SIG-M5 (cell line): ENCODE data around the gene SNED1.

ENCODE experiments used
- DNase-seq: peaks from one replicate; lab custom pipeline; 2025; lab: John Stamatoyannopoulos, UW

Gene SNED1

DNA sequence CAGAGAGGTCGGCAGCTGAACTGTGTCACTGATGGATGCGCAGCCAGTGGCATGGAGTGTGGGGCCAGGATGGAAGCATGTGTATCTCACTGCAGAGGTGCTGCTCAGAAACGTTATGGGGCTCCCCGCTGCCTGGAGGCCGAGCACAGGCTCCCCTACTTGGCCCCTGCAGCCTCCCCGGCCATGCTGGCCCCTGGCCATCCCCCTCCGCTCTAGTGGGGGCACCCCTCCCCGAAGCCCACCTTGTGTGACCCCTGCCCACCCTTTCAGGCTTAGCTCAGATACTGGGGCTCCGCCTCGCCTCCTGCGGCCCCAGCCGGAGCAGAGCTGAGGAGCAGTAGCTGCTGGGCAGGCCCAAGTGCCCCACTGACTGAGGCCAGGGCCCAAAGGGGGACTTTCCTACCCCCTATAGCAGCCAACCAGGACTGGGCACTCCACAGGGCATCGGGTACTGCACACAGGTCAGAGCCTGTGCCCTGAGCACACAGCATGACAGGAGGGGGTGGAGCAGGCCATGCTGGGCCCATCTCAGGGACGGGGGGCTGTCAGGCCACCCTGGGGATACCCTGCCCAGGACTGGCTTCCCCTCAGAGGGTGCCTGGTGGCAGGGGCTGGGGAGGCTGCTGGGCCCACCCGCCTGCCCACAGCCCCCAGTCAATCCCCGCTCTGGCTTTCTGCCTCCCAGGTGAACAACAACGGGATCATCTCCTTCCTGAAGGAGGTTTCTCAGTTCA lies 31.3 kb downstream of the SNED1 start:
- DNase-seq, result no peak

DNA sequence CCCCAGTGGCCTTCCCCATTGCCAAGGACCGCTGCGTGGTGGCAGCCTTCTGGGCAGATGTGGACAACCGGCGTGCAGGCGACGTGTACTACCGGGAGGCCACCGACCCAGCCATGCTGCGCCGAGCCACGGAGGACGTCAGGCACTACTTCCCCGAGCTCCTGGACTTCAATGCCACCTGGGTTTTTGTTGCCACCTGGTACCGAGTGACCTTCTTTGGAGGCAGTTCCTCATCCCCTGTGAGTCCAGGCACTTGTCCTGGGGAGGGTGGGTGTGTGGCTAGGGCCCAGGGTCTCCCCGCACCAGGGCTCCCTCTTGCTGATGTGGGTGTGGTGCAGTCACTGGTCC lies 31.9 kb downstream of the SNED1 start:
- DNase-seq, result no peak

DNA sequence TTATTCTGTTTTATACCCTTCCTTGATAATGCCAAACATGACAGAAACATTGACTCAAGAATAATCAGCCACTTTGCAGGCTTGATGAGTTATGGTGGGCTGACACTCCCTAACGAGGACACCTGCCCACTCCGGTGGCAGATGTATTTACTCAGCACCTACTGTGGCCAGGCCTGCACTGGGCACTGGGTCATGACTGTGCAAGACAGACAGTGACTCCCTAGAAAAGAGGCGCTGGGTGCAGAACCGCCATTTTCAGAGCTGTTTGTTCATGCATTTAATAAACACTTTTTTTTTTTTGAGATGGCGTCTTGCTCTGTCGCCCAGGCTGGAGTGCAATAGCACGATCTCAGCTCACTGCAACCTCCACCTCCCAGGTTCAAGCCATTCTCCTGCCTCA lies 32.5 kb downstream of the SNED1 start:
- DNase-seq, result no peak

DNA sequence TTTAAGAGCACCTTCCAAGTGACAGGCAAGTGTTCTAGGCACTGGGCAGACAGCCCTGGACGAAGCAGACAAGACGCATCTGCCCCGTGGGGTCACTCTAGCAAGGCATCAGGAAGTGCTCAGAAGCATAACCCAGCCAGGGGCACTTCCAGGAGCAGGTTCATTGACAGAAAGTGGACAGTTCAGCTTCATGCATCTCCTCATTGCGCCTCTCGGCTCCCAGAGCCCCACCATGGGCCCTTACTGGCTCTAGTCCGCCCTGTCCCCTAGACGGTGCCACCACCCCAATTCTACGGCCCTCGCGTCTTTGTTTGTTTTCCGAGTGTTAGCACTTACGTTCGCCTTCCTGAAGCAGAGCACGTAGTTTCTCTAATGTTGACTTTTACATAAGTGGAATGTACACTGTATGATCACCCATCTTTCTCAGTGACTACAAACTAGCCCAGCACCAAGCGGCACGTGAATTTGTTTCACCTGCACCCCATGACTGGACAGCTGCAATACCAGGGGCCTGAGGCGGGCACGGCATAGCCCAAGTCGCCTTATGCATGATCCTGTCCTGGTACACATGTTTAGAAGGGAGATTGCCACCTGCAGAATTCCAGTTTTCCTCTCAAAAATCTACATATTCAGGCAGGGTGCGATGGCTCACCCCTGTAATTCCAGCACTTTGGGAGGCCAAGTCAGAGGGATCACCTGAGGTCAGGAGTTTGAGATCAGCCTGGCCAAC lies 33.2 kb downstream of the SNED1 start:
- no peak for DNase-seq

DNA sequence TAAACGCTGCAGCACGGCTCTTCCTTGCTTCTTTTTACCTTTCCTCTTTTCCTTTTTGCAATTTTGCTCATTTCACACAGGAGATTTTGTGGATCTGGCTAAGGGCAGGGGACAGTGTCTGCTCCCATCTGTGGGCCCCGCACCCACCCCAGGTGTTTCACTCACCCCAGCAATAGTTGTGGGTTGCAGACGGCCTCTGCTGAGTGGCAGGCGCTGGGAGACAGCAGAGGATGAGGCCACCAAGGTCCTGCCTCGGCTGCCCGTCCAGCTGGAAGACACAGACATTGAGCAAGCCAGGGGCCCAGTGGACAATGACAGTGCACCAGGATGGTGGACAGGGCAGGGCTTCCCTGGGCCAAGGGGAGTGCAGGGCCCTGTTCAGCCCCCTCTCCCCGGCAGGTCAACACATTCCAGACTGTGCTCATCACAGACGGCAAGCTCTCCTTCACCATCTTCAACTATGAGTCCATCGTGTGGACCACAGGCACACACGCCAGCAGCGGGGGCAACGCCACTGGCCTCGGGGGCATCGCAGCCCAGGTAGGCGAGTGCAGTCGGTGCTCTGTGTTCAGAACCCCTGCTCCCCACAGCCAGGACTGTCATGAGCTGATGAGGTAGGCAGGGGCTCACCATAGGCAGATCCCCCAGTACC lies 35.0 kb downstream of the SNED1 start:
- no peak for DNase-seq

DNA sequence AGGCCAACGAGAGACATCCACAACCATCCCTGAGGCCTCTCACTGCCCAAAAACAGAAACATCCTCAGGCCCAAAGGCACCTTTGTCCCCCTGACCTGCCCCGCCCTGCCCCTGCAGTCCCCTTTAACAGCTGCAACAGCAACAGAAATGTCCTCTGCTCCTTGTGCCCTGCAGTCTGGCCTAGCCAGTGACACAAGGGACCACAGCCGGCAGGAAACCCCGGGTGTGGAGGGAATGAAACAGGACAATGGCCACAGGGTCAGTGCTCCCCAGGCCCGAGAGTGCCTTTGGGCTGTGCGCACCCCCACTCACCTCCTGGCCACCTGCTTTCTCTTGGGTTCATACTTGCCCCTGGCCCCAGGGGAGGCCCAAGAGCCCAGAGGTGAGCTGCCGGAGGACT lies 35.6 kb downstream of the SNED1 start:
- DNase-seq, result no peak

DNA sequence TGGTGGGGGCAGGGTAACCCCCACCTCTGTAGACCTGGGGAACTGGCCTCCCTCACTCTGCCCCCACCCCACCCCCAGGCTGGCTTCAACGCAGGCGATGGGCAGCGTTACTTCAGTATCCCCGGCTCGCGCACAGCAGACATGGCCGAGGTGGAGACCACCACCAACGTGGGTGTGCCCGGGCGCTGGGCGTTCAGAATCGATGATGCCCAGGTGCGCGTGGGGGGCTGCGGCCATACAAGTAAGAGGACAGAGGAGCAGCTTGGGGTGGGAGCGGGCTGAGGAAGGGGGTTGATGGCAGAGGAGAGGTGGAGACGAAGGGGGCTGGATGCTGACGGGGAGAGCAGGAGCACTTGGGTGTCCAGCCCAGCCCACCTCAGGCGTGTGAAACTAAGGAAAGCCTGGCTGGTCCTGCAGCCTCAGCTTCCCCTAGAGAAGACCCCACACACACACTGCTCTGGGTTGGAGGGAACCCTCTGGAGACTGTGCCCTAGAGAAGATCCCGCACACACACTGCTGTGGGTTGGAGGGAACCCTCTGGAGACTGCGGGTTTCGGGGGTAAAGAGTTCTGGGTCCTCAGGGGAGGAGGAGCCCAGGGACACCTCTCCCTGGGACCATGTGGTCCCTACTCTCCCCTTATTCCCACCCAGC lies 36.2 kb downstream of the SNED1 start:
- DNase-seq, result no peak

DNA sequence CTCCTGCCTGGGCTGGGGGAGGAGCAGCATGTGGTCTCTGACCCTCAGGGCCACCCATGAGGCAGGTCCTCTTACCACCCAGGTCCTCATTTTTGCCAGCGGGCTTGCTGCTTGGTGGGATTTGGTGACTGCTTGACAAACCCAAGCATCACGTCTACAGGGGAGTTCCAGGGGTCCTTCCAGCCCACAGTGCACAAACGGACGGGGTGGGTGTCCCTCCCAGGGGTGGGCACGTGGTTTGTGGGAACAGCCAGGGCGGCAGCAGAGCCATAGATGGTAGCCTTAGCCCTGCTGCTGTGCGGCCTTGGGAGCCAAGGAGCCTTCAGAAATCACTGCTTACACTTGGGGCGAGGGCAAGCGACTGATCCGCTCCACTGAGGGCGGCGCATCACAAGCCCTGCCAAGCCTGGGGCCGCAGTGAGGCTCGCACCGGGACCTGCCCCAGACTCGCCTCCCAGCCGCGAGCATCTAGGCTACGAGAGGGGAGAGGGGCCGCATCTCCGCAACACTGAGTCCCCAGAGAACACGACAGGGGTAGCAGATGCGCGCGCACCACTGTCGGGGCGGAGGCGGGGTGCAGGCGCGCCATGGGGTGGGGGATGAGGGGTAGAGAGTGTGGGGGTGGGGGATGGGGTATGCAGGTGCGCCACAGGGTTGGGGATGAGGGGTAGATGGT lies 36.9 kb downstream of the SNED1 start:
- DNase-seq, result no peak

DNA sequence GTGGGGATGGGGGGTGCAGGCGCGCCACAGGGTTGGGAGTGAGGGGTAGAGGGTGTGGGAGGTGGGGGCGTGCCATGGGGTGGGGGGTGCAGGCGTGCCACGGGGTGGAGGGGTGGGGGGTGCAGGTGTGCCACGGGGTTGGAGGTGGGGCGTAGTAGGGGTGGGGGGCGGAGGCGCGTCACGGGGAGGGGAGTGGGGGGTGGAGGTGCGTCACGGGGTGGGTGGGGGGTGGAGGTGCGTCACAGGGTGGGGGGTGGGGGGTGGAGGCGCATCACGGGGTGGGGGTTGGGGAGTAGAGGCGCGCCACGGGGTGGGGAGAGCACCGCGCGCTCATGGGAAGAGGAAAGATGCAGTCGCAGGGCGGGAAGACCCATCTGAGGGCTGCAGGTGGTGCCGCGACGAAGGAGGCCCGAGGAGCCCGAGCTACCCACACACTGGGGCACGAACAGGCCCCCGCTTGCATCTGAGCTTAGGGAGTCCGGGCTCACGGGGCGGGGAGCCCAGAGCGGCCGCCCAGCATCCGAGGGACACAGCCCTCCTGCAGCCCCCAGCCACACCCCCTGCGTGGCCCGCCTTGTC lies 37.5 kb downstream of the SNED1 start:
- no peak for DNase-seq

DNA sequence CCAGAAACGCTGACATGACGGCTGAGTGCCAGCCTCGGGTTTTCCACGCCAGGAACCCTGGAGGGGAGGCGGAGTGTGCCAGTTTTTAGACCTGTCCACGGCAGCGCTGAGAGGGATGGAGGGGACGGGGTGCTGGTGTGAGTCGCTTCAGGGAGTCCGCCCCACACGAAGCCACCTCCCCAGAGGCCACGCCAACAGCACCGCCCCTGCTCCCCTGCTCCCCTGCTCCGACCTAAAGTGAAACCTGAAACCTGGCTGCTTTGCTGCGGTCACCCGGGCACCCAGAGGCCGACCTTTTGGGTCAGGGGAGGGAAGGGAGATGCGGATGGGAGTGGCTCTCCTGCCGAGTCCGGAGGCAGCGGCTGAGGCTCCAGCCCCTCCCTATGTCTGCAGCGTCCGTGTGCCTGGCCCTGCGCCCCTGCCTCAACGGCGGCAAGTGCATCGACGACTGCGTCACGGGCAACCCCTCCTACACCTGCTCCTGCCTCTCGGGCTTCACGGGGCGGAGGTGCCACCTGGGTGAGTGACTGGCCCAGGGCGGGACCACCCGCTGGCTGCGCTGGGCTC lies 38.1 kb downstream of the SNED1 start:
- DNase-seq, result no peak

DNA sequence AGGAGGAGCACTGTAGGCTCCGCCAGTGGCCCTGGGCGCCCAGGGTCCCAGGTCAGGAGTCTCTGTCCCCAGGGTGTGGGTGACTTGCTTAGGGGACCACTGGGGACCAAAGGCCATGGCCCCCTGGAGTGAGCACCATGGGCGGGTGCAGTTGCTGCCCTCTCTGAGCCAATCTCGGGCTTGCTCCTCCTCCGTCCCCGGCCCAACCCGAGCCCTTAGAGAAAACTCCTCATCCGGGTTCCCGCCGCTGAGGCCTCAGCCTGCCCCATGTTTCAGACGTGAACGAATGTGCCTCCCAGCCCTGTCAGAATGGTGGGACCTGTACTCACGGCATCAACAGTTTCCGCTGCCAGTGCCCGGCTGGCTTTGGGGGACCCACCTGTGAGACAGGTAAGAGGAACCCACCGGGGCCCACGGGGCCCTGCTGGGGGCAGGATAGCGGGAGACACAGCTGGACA lies 38.6 kb downstream of the SNED1 start:
- DNase-seq, result no peak

DNA sequence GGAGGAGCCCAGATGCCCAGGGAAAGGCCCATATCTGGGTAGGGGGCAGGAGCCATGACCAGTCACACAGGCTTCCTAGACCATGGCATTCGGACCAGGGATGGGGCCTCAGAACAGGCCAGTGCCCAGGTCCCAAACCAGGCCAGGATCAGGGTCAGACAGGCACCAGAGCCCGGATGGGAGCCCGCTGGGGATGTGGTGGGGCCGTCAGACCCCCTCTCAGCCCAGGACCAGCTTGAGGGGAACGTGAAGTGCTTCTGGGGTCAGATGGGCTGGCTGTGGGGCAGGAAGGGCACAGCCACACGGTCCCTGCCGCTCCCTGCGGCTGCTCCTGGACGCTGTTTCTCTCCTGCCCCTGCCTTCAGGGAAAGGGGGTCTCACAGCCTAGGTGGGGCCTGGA lies 39.1 kb downstream of the SNED1 start:
- DNase-seq, result no peak

DNA sequence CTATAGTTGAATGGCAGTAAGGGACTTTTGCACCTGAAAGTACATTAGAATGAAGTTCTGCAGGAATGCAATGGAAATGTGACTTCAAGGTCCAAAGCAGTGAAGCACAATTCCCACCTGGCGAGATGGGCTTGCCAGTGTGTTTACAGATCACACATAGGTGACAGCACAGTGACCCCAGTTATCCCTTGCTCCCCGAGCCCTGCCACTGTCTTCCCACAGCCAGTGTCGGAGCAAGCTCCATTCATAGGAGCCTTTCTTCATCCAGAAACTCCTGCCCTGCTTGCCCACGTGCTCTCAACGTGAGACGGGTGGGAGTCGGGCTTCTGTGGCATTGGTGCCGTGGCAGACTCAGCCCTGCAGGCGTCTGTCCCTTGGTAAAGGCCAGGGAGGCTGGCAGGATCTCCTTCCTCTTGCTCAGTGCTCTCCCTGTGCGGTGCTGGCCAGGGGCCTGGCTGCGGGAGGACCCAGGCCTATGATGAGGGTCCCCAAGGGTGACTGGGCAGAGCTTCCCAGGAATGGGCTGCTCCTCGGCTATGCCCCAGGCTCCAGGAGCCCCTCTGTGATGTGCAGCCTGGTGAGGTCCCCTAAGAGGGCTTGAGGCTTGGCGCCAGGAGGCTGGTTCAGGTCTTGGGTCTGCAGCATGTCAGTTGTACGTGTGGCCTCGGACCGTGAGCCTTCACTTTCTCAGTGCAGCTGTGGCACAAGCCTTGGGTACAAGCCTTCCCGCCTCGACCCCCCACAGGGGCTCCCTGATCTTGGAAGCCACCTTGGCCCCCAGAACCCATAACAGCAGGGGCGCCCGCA lies 40.2 kb downstream of the SNED1 start:
- no peak for DNase-seq

DNA sequence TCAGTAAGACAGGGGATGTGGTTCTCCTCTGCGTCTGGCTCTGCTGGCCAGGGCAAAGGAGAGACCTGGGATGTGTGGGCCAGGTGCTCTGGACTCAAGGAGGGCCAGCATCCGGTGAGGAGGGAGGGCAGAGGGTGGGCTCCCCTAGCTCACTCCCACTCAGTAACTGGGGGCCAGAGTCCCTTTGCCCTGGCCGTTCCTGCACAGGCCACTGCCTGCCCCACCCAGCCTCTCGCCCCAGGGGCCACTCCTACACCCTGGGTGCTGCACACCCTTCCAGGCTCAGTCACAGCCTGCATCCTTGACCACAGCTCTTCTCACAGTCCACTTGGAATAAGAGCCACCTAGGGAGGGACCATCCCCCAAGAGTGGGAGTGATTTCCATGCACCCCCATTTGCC lies 41.0 kb downstream of the SNED1 start:
- DNase-seq, result no peak

DNA sequence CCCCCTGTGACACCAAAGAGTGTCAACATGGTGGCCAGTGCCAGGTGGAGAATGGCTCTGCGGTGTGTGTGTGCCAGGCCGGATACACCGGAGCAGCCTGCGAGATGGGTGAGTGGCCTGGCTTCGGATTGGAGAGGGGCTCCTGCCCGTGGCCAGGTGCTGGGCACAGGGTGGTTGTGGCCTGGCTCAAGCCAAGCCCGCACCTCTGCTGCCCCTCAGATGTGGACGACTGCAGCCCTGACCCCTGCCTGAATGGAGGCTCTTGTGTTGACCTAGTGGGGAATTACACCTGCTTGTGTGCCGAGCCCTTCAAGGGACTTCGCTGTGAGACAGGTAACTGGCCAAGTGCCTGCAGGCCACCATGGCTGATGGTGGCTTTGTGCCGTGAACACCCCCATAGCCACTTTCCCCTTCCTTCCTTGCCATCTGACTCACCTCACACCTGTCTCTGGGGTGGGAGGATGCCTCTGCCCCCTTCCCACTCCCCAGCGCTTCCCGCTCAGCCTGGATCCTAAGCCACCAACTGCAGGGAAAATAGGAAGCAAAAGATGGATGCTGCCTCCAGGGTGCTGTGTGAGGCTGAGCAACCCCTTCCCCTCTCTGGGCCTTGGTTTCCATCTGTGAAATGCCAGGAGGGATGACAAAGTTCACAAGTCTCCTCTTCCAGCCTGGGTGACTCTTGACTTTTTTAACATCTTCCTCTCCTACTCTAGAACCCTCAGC lies 41.8 kb downstream of the SNED1 start:
- DNase-seq, result no peak

DNA sequence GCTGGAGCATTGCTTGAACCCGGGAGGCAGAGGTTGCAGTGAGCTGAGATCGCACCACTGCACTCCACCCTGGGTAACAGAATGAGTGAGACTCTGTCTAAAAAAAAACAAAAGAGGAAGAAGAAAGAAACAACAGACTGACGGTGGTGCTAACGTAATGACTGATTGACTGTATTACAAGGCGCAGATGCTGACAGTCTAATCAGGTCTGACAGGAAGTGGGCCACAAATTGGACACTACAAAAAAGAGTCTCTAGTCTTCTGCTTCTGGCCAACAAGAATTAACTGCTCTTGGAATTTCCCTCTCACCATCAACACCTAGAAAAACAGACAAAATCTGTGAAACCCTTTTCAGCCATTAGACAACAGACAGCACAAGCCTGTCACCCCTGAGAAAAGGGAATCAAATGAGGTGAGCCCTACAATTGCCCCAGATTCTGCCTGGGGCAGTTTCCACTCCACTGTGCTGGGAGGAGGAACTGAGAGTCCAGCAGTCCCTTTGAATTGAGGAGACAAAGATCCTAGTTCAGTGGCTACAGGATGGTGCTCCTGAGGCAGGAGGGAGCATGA lies 43.3 kb downstream of the SNED1 start:
- no peak for DNase-seq

DNA sequence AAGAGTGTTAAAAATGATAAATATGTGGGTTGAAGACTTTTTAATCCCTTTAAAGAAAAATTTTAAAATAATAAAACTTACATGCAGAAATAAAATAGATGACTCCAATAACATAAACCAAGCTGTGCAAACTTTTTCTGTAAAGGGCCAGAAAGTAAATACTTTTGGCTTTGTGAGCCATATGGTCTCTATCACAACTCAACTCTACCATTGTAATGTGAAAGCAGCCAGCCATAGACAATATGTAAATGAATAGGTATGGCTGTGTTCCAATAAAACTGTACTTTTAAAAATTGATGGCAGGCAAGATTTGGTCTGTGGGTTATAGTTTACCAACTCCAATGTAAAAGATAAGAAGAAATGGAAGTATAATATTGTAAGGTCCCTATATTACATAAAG lies 45.2 kb downstream of the SNED1 start:
- no peak for DNase-seq

DNA sequence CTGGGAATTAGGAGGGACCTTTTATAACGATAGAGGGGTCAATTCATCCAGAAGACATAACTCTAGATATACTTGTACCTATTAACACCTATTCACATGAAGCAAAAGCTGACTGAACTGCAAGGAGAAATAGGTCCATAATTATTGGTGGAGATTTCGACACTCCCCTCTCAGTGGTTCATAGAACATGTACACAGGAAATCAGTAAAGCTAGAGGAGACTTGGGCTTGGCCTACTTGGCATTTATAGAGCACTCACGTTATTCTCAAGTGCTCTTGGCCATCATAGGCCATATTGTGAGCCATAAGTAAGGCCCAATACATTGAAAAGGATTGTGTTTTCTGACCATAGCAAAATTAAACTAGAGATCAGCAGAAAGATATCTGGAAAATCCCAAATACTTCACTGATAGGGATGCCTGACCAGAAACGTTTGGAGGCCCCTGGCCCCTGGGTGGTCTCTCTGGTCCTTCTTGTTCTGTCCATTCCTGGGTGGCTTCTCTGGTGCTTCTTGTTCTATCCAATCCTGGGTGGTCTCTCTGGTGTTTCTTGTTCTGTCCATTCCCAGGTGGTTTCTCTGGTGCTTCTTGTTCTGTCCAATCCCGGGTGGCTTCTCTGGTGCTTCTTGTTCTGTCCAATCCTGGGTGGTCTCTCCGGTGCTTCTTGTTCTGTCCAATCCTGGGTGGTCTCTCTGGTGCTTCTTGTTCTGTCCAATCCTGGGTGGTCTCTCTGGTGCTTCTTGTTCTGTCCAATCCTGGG lies 49.0 kb downstream of the SNED1 start:
- DNase-seq, result no peak
